BE2C (cell line): Measurements from ENCODE around the gene PDE1C.
A peak's percentile ranks its signal among the peaks of the same experiment; 100 is the strongest.

ENCODE experiments used
- DNase-seq: peaks from one replicate; pipeline ENCODE4 v3.0.0-alpha.2; 2020
- H3K27me3 ChIP-seq: fragments of 250-450 bp; sonication (Bioruptor Pico); 2 replicates; pipeline ENCODE4 v1.5.1; 2020; ENCODE audit warnings: mild to moderate bottlenecking
- H3K36me3 ChIP-seq: fragments of 250-450 bp; sonication (Bioruptor Pico); 2 replicates; pipeline ENCODE4 v1.5.1; 2020; ENCODE audit warnings: mild to moderate bottlenecking
- H3K4me1 ChIP-seq: fragments of 250-450 bp; sonication (Bioruptor Pico); 2 replicates; pipeline ENCODE4 v1.5.1; 2020
- H3K4me3 ChIP-seq: 2 replicates; pipeline ENCODE4 v1.5.1; 2011; ENCODE audit warnings: low read depth, low read length
- H3K9me3 ChIP-seq: fragments of 250-450 bp; sonication (Bioruptor Pico); 2 replicates; pipeline ENCODE4 v1.5.1; 2020
- TF ChIP-seq, protein P1 (sequence below): IDR thresholded peaks from 2 replicates; pipeline ENCODE4 v1.5.1; 2012; ENCODE audit warnings: mild to moderate bottlenecking, low read depth, low read length

Gene PDE1C

DNA sequence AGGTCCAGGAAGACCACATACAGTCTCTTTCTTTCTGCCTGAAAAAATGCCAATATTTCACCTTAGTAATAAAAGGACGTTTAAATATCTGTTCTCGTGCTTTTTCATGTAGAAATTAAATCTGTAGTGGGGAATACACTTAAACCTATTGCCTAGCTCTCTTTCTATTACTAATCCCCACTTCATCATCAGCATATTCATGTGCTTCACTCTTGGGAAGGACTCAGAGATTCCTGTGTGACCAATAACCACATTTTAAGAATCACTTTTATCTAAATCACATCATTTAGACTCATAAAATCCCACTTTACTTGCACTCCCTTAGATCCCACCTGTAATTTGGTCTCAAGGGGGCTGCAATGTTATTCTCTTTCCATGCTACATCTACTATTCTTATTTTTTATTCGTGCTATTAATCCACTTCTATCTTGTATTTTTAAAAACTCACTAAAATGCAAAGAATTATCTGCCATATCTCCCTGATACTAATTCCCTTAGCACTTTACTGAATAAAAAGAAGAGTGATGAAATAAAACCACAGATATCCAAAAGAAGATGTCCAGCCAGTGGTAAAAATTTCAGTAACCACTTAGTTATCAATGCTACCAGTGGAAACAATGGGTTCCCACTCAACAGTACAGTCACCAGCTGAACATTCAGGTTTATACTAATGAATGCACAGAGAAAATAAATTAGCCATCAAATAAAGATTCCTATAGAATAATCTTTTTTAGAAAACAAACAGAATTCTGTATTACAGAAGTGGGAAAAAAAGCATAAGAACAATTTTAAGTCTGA is 281.1 kb downstream of the PDE1C start:
- DNase-seq, result no peak
- TF ChIP-seq, protein P1, sequence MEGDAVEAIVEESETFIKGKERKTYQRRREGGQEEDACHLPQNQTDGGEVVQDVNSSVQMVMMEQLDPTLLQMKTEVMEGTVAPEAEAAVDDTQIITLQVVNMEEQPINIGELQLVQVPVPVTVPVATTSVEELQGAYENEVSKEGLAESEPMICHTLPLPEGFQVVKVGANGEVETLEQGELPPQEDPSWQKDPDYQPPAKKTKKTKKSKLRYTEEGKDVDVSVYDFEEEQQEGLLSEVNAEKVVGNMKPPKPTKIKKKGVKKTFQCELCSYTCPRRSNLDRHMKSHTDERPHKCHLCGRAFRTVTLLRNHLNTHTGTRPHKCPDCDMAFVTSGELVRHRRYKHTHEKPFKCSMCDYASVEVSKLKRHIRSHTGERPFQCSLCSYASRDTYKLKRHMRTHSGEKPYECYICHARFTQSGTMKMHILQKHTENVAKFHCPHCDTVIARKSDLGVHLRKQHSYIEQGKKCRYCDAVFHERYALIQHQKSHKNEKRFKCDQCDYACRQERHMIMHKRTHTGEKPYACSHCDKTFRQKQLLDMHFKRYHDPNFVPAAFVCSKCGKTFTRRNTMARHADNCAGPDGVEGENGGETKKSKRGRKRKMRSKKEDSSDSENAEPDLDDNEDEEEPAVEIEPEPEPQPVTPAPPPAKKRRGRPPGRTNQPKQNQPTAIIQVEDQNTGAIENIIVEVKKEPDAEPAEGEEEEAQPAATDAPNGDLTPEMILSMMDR, result no peak
- Histone ChIP-seq H3K9me3 (no peaks in the 10 kb centered on the region), H3K36me3 (no peaks in the 10 kb centered on the region), H3K4me1 (no peaks in the 10 kb centered on the region), H3K4me3 (no peak overlapping the region), H3K27me3 (no peaks in the 10 kb centered on the region)

DNA sequence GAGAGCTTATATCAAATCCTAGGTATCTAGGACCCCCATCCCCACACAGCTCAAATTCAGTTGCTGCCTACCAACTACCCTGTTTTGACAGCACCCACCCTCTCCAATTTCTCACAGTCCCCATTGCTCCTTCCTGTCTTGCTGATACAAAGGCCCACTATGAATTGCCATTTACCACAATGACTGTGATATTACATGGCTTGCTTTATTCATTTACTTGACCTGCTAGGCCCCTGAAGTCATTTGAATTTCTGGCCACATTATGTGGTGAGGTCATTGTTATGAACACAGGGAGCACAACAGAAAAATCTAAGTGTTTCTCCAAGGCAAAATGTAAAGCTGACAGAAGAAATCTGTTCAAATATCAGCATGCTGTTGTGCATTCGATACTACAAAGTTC is 281.8 kb downstream of the PDE1C start:
- H3K4me1 ChIP-seq, result no peaks in the 10 kb centered on the region
- no peak overlapping the region for H3K4me3 ChIP-seq
- no peaks in the 10 kb centered on the region for H3K36me3 ChIP-seq
- TF ChIP-seq, protein P1, result no peak
- no peak for DNase-seq
- H3K27me3 ChIP-seq, result no peaks in the 10 kb centered on the region
- no peaks in the 10 kb centered on the region for H3K9me3 ChIP-seq

DNA sequence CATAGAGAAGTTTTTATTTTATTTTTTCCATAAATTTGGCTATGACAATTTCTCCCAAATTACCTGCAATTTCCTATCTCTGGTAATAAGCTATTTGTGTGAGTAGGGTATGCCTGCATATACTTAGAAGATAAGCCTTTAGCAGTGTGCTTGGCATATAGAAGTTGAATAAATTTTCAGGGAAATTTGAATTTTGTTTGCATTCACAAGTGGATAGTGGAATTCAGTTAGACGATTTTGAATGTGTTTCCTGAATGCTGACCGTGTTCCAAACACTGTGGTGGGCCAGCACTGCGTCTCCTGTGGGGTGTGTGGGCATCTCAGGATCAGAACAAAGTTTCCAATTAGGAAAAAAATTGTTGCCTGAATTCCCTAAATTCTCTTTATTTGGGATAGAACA is 283.9 kb downstream of the PDE1C start:
- Histone ChIP-seq H3K4me1 (no peaks in the 10 kb centered on the region), H3K9me3 (no peaks in the 10 kb centered on the region), H3K36me3 (no peaks in the 10 kb centered on the region), H3K27me3 (no peaks in the 10 kb centered on the region), H3K4me3 (no peak overlapping the region)
- TF ChIP-seq, protein P1, result no peak
- no peak for DNase-seq

DNA sequence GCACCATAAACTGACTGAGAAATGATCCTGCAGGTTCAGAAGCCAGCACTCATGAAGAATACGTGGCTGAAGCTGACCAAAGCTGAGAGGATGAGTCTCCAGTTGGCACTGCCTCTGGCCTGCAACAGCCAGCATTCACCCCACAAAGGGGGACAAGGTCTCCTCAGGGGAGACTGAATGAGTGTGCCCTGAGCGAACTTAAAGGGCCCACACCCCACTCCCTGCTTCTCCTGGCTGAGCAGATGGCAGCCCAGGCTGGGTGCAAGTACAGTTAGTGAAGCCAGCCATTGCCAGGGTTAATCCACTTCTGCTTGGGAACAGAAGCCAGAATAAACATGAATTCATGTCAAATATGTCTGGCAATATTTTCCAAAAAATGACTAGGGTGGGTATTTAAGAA is 285.1 kb downstream of the PDE1C start:
- H3K36me3 ChIP-seq, result no peaks in the 10 kb centered on the region
- no peaks in the 10 kb centered on the region for H3K4me1 ChIP-seq
- H3K9me3 ChIP-seq, result no peaks in the 10 kb centered on the region
- TF ChIP-seq, protein P1, result no peak
- H3K27me3 ChIP-seq, result no peaks in the 10 kb centered on the region
- DNase-seq, result no peak
- H3K4me3 ChIP-seq, result no peak overlapping the region

DNA sequence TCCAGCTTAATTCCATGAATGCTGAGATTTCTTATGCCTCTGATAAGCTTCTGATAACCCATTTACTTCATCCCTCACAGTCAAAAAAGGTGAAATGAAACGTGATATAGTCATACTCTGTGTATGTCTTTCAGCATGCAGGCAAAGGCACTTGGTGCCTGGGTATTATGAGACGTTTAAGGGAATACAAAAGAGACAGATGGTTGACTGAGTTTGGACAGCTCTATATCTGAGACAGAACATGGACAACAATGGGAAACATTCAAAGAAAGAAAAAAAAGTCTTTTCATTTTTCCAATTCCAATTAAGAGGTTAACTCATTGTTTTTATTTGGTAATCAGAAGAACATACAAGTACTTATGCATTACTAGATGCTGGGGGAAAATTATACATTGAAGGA is 287.0 kb downstream of the PDE1C start:
- H3K27me3 ChIP-seq, result no peaks in the 10 kb centered on the region
- TF ChIP-seq, protein P1, result no peak
- no peak for DNase-seq
- no peaks in the 10 kb centered on the region for H3K36me3 ChIP-seq
- H3K4me3 ChIP-seq, result no peak overlapping the region
- H3K9me3 ChIP-seq, result no peaks in the 10 kb centered on the region
- no peaks in the 10 kb centered on the region for H3K4me1 ChIP-seq

DNA sequence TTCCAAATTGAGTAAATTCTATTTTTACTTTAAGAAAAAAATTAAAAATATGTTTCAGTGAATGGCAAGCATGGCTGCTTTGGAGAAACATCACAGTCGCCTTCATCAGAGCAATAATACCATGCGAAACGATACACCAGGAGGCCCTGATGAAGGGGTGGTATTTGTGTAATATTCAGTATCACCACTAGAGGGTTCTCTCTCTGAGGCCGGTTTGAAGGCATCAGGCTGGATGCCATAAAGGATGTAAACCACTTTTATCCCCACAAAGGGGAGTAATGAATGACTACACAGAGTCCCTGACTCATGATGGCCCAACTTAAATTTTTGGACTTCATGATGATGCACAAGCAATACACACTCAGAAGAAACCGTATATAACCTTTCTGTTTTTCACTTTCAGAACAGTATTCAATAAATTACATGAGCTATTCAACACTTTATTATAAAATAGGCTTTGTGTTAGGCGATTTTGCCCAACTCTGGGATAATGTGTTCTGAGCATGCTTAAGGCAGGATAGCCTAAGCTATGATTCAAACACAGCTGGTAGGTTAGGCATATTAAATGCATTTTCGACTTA is 287.7 kb downstream of the PDE1C start:
- Histone ChIP-seq H3K4me3 (no peak overlapping the region), H3K9me3 (no peaks in the 10 kb centered on the region), H3K27me3 (no peaks in the 10 kb centered on the region), H3K36me3 (no peaks in the 10 kb centered on the region), H3K4me1 (no peaks in the 10 kb centered on the region)
- TF ChIP-seq, protein P1, result peak; percentile 80
- DNase-seq, result peak; percentile 11
